Suprapubic skin (tissue), 4 donors: Measurements from ENCODE around the gene DROSHA. TPM values are rescaled to one million over a fixed set of nuclear protein-coding genes. Genes with fewer than 3 reads are reported as not detected.

ENCODE experiments used
- DNase-seq, 2 donors: peaks; one replicate each; pipeline ENCODE4 v3.0.0-alpha.2; 2019; ENCODE audit warnings: low spot score in 2 of 2
- H3K27ac ChIP-seq: fragments of 200-600 bp; sonication (generic); one replicate; pipeline ENCODE4 v1.5.1; 2019
- H3K27me3 ChIP-seq: fragments of 200-600 bp; sonication (generic); one replicate; pipeline ENCODE4 v1.5.1; 2019
- H3K36me3 ChIP-seq: fragments of 200-600 bp; sonication (generic); one replicate; pipeline ENCODE4 v1.5.1; 2019
- H3K4me1 ChIP-seq: fragments of 200-600 bp; sonication (generic); one replicate; pipeline ENCODE4 v1.5.1; 2019
- H3K4me3 ChIP-seq: fragments of 200-600 bp; sonication (generic); one replicate; pipeline ENCODE4 v1.5.1; 2019; ENCODE audit warnings: mild to moderate bottlenecking
- H3K9me3 ChIP-seq: fragments of 200-600 bp; sonication (generic); one replicate; pipeline ENCODE4 v1.5.1; 2019
- EP300 ChIP-seq: sonication (generic); formaldehyde crosslinking; IDR thresholded peaks from one replicate; pipeline ENCODE4 v1.6.1; 2017; ENCODE audit warnings: antibody characterized with exemption
- POLR2A ChIP-seq, 2 donors: fragments of 450-650 bp; IDR thresholded peaks; one replicate each; pipeline ENCODE4 v1.6.1; 2017; ENCODE audit warnings: antibody characterized with exemption in 2 of 2, mild to moderate bottlenecking in 2 of 2, moderate library complexity in 2 of 2
- POLR2AphosphoS5 ChIP-seq, 3 donors: sonication (generic); formaldehyde crosslinking; IDR thresholded peaks; one replicate each; pipeline ENCODE4 v1.6.1; 2017; ENCODE audit warnings: antibody characterized with exemption in 3 of 3
- WGBS: methylation state at CpG from one replicate; pipeline ENCODE4 v1.1.5; 2018; 5-methylcytosine and 5-hydroxymethylcytosine counted together
- total RNA-seq, 4 donors: library from RNA; depleted of rRNA; stranded (reverse); fragments of >200 nt; gene quantifications; one replicate each; pipeline ENCODE4 v1.1.0, GENCODE V29; 2016
- TF ChIP-seq, protein P1 (sequence below), 2 donors: fragments of 200-600 bp in 1 of 2; fragments of 450-650 bp in 1 of 2; sonication (generic) in 1 of 2; IDR thresholded peaks; one replicate each; pipeline ENCODE4 v1.5.1; 2016 to 2019; ENCODE audit warnings: antibody characterized with exemption in 2 of 2, mild to moderate bottlenecking in 1 of 2, moderate library complexity in 1 of 2

The DROSHA gene
- total RNA-seq, 4 donors from 2014 or later = 25.5 to 69.7 (median 34.6) TPM

GRCh38 chr5:31393126-31393525 lies 138.8 kb downstream of the DROSHA start:
- Histone ChIP-seq H3K4me3 (no peak overlapping the region), H3K36me3 (no peaks in the 10 kb centered on the region), H3K27ac (no peak overlapping the region), H3K27me3 (no peaks in the 10 kb centered on the region), H3K4me1 (peaks cover 3% of the 10 kb centered on the region), H3K9me3 (peaks cover 8% of the 10 kb centered on the region)
- DNase-seq = no peak
- 99% methylated on average over 6 of the region's 6 CpGs for WGBS
- TF ChIP-seq, protein P1, sequence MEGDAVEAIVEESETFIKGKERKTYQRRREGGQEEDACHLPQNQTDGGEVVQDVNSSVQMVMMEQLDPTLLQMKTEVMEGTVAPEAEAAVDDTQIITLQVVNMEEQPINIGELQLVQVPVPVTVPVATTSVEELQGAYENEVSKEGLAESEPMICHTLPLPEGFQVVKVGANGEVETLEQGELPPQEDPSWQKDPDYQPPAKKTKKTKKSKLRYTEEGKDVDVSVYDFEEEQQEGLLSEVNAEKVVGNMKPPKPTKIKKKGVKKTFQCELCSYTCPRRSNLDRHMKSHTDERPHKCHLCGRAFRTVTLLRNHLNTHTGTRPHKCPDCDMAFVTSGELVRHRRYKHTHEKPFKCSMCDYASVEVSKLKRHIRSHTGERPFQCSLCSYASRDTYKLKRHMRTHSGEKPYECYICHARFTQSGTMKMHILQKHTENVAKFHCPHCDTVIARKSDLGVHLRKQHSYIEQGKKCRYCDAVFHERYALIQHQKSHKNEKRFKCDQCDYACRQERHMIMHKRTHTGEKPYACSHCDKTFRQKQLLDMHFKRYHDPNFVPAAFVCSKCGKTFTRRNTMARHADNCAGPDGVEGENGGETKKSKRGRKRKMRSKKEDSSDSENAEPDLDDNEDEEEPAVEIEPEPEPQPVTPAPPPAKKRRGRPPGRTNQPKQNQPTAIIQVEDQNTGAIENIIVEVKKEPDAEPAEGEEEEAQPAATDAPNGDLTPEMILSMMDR (IDR thresholded peaks at IDR 0.05) = no peak
- TF ChIP-seq EP300 (no peak), POLR2AphosphoS5 (IDR thresholded peaks at IDR 0.05) (no peak), POLR2A (IDR thresholded peaks at IDR 0.05) (no peak)

GRCh38 chr5:31392061-31392460 lies 139.8 kb downstream of the DROSHA start:
- no peak overlapping the region for H3K4me3 ChIP-seq
- peaks cover 3% of the 10 kb centered on the region for H3K4me1 ChIP-seq
- no peak for TF ChIP-seq EP300
- TF ChIP-seq, protein P1 (IDR thresholded peaks at IDR 0.05) = no peak
- TF ChIP-seq POLR2A (IDR thresholded peaks at IDR 0.05) = no peak
- DNase-seq = no peak
- H3K27me3 ChIP-seq = no peaks in the 10 kb centered on the region
- H3K9me3 ChIP-seq = peaks cover 8% of the 10 kb centered on the region
- H3K27ac ChIP-seq = no peak overlapping the region
- 91% methylated on average over 3 of the region's 3 CpGs for WGBS
- no peaks in the 10 kb centered on the region for H3K36me3 ChIP-seq

GRCh38 chr5:31390256-31390655 lies 141.6 kb downstream of the DROSHA start:
- TF ChIP-seq POLR2AphosphoS5 (IDR thresholded peaks at IDR 0.05) = no peak
- TF ChIP-seq POLR2A (IDR thresholded peaks at IDR 0.05) = no peak
- TF ChIP-seq, protein P1 (IDR thresholded peaks at IDR 0.05) = no peak
- TF ChIP-seq EP300 = no peak

DNA sequence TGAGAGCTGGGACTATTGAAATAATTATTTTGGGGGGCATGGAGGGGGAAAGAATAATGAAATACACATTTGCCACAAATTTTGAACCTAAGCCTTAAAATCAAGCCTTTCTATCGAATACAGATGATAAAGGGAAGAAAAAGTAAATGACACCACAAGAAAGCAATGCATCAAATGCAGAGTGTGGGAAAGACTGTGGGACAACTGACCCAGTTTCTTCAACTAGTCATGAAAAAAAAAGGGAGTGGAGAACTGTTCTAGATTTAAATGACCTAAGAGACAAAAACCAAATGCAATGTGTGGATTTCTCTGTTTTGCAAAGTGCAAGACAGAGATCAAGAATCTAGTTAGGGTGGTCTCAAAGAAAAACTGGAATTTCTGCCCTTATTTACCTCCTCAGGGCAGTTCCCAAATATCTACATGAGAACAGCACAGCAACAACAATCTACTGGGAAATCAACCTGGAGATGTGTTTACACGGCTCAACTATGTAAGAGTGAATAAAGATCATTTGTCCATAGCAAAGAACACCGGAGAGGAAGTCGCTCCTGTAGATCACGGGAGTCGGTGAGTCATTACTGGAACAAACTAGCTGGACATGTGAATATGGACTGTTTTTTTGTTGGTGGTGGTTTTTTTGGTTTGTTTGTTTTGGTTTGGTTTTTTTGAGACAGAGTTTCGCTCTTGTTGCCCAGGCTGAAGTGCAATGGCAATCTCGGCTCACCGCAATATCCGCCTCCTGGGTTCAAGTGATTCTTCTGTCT lies 145.9 kb downstream of the DROSHA start:
- H3K4me3 ChIP-seq = no peak overlapping the region
- H3K36me3 ChIP-seq = no peaks in the 10 kb centered on the region
- H3K9me3 ChIP-seq = peaks cover 8% of the 10 kb centered on the region
- 83% methylated on average over 10 of the region's 10 CpGs for WGBS
- H3K4me1 ChIP-seq = no peaks in the 10 kb centered on the region
- no peak overlapping the region for H3K27ac ChIP-seq
- TF ChIP-seq EP300 = no peak
- TF ChIP-seq, protein P1 (IDR thresholded peaks at IDR 0.05) = no peak
- TF ChIP-seq POLR2A (IDR thresholded peaks at IDR 0.05) = no peak
- TF ChIP-seq POLR2AphosphoS5 (IDR thresholded peaks at IDR 0.05) = no peak
- DNase-seq = no peak
- no peaks in the 10 kb centered on the region for H3K27me3 ChIP-seq

More at GRCh38 chr5:31390256-31390655, 141.6 kb downstream of the DROSHA start:
- Histone ChIP-seq H3K36me3 (no peaks in the 10 kb centered on the region), H3K4me3 (no peak overlapping the region), H3K9me3 (peaks cover 8% of the 10 kb centered on the region), H3K27me3 (no peaks in the 10 kb centered on the region), H3K4me1 (no peaks in the 10 kb centered on the region), H3K27ac (no peak overlapping the region)
- no peak for DNase-seq
- WGBS = 85% methylated on average over 5 of the region's 5 CpGs

GRCh38 chr5:31383734-31384133 lies 148.2 kb downstream of the DROSHA start:
- TF ChIP-seq EP300 = no peak
- TF ChIP-seq POLR2AphosphoS5 (IDR thresholded peaks at IDR 0.05) = no peak
- no peak for TF ChIP-seq POLR2A (IDR thresholded peaks at IDR 0.05)
- TF ChIP-seq, protein P1 (IDR thresholded peaks at IDR 0.05) = no peak
- no peak for DNase-seq
- WGBS = 73% methylated on average over 3 of the region's 3 CpGs
- Histone ChIP-seq H3K27me3 (no peaks in the 10 kb centered on the region), H3K27ac (no peak overlapping the region), H3K4me3 (no peak overlapping the region), H3K36me3 (no peaks in the 10 kb centered on the region), H3K9me3 (peaks cover 4% of the 10 kb centered on the region), H3K4me1 (no peaks in the 10 kb centered on the region)
